Vagina (tissue), 2 donors: ENCODE data around the gene TMEM240. TPM values are rescaled to one million over a fixed set of nuclear protein-coding genes. Genes with fewer than 3 reads are reported as not detected.
"Not testable (repeated sequence)": the region's sequence is repeated elsewhere in the genome, so short reads cannot be mapped to it uniquely, and the experiment has no call there.

ENCODE experiments used
- DNase-seq, 2 donors: peaks; one replicate each; pipeline ENCODE4 v3.0.0-alpha.2; 2017; ENCODE audit errors: extremely low spot score in 2 of 2
- H3K27ac ChIP-seq: fragments of 200-600 bp; sonication (generic); one replicate; pipeline ENCODE4 v1.5.1; 2019
- H3K27me3 ChIP-seq: fragments of 200-600 bp; sonication (generic); one replicate; pipeline ENCODE4 v1.5.1; 2019
- H3K36me3 ChIP-seq, 2 donors: fragments of 200-600 bp; sonication (generic); one replicate each; pipeline ENCODE4 v1.5.1; 2017 to 2019
- H3K4me1 ChIP-seq: fragments of 200-600 bp; sonication (generic); one replicate; pipeline ENCODE4 v1.5.1; 2019
- H3K4me3 ChIP-seq, 2 donors: fragments of 200-600 bp; sonication (generic); 1 replicate in 1 of 2; 2 replicates in 1 of 2; pipeline ENCODE4 v1.5.1; 2016 to 2019
- H3K9me3 ChIP-seq: fragments of 200-600 bp; sonication (generic); one replicate; pipeline ENCODE4 v1.5.1; 2019
- CTCF ChIP-seq, 3 experiments: fragments of 450-650 bp in 2 of 3; fragments of 200-600 bp in 1 of 3; sonication (generic) in 1 of 3; IDR thresholded peaks; one replicate each; pipeline ENCODE4 v1.5.1; 2017 to 2019; ENCODE audit warnings: antibody characterized with exemption in 3 of 3, mild to moderate bottlenecking in 2 of 3, moderate library complexity in 2 of 3
- POLR2A ChIP-seq, 2 donors: fragments of 450-650 bp; IDR thresholded peaks; one replicate each; pipeline ENCODE4 v1.6.1; 2017; ENCODE audit warnings: antibody characterized with exemption in 2 of 2, mild to moderate bottlenecking in 2 of 2, moderate library complexity in 2 of 2
- POLR2AphosphoS5 ChIP-seq, 2 donors: sonication (generic); formaldehyde crosslinking; IDR thresholded peaks; one replicate each; pipeline ENCODE4 v1.9.0; 2017; ENCODE audit warnings: antibody characterized with exemption in 2 of 2, mild to moderate bottlenecking in 2 of 2, low read depth in 1 of 2; ENCODE audit not compliant: insufficient read depth in 1 of 2
- intact Hi-C: fragments of 100-400 bp; cut with DNase I; formaldehyde crosslinking; loops from one replicate; pipeline ENCODE4 v1.15.1; 2023
- total RNA-seq: library from RNA; depleted of rRNA; stranded (reverse); fragments of >200 nt; gene quantifications from one replicate; pipeline ENCODE4 v1.2.3, GENCODE V29; 2016

Gene TMEM240
- total RNA-seq, 1 donor from 2014 or later, result 3.9 TPM

- peaks cover 0 to 35% of the 10 kb centered on the region in 2 donors for H3K36me3 ChIP-seq
- intact Hi-C loops, result no loop called here
- DNase-seq, result no peak
These were observed 21.5 kb upstream of the TMEM240 start for GRCh38 chr1:1561801-1562470.

GRCh38 chr1:1560178-1560577, 19.8 kb upstream of the TMEM240 start:
- intact Hi-C loops, result no loop called here
- TF ChIP-seq POLR2A (IDR thresholded peaks at IDR 0.05) (no peak), POLR2AphosphoS5 (IDR thresholded peaks at IDR 0.05; ENCODE audit: insufficient read depth in 1 of 2, low read depth in 1 of 2) (no peak), CTCF (IDR thresholded peaks at IDR 0.05) (no peak)
- Histone ChIP-seq H3K27me3 (no peaks in the 10 kb centered on the region), H3K4me1 (peaks cover 6% of the 10 kb centered on the region), H3K36me3 (peaks cover 0 to 35% of the 10 kb centered on the region in 2 donors), H3K27ac (no peak overlapping the region), H3K4me3 (no peak overlapping the region), H3K9me3 (no peaks in the 10 kb centered on the region)
- DNase-seq, result no peak

More at GRCh38 chr1:1561801-1562470, 21.5 kb upstream of the TMEM240 start:
- TF ChIP-seq CTCF (IDR thresholded peaks at IDR 0.05) (no peak), POLR2AphosphoS5 (IDR thresholded peaks at IDR 0.05; ENCODE audit: insufficient read depth in 1 of 2, low read depth in 1 of 2) (no peak), POLR2A (IDR thresholded peaks at IDR 0.05) (no peak)
- Histone ChIP-seq H3K9me3 (no peaks in the 10 kb centered on the region), H3K27me3 (no peaks in the 10 kb centered on the region), H3K27ac (no peak overlapping the region), H3K4me1 (peaks cover 11% of the 10 kb centered on the region), H3K4me3 (no peak overlapping the region)

GRCh38 chr1:1559066-1559465, 18.6 kb upstream of the TMEM240 start:
- TF ChIP-seq POLR2AphosphoS5 (IDR thresholded peaks at IDR 0.05; ENCODE audit: insufficient read depth in 1 of 2, low read depth in 1 of 2), result no peak
- no peak for TF ChIP-seq POLR2A (IDR thresholded peaks at IDR 0.05)
- TF ChIP-seq CTCF (IDR thresholded peaks at IDR 0.05), result no peak
- Histone ChIP-seq H3K4me3 (no peak overlapping the region), H3K27ac (no peak overlapping the region), H3K4me1 (no peaks in the 10 kb centered on the region), H3K27me3 (no peaks in the 10 kb centered on the region), H3K36me3 (peaks cover 0 to 27% of the 10 kb centered on the region in 2 donors), H3K9me3 (no peaks in the 10 kb centered on the region)
- intact Hi-C loops, result no loop called here
- DNase-seq, result no peak

GRCh38 chr1:1558591-1558990, 18.2 kb upstream of the TMEM240 start:
- Histone ChIP-seq H3K27me3 (no peaks in the 10 kb centered on the region), H3K4me3 (no peak overlapping the region), H3K27ac (no peak overlapping the region), H3K9me3 (no peaks in the 10 kb centered on the region), H3K36me3 (peaks cover 0 to 22% of the 10 kb centered on the region in 2 donors), H3K4me1 (no peaks in the 10 kb centered on the region)
- DNase-seq, result no peak
- intact Hi-C loops, result no loop called here
- TF ChIP-seq POLR2A (IDR thresholded peaks at IDR 0.05) (no peak), CTCF (IDR thresholded peaks at IDR 0.05) (no peak), POLR2AphosphoS5 (IDR thresholded peaks at IDR 0.05; ENCODE audit: insufficient read depth in 1 of 2, low read depth in 1 of 2) (no peak)

- H3K27me3 ChIP-seq, DNase-seq, H3K9me3 ChIP-seq, H3K4me1 ChIP-seq, H3K4me3 ChIP-seq, H3K27ac ChIP-seq, intact Hi-C loops: not testable (repeated sequence)
- H3K36me3 ChIP-seq, result peaks cover 0 to 15% of the 10 kb centered on the region in 2 donors
These were observed 17.3 kb upstream of the TMEM240 start for GRCh38 chr1:1557688-1558087.

- H3K4me1 ChIP-seq, intact Hi-C loops, H3K4me3 ChIP-seq, H3K36me3 ChIP-seq, H3K27me3 ChIP-seq, DNase-seq, H3K9me3 ChIP-seq, H3K27ac ChIP-seq: not testable (repeated sequence)
These were observed 16.5 kb upstream of the TMEM240 start for GRCh38 chr1:1556961-1557360.
